Peyer's patch (tissue), 4 donors: ENCODE results near the gene ARHGAP24. TPM values are rescaled to one million over a fixed set of nuclear protein-coding genes. Genes with fewer than 3 reads are reported as not detected.

Experiments
- DNase-seq, 3 donors: peaks; one replicate each; pipeline ENCODE4 v3.0.0-alpha.2; 2017 to 2019
- H3K27ac ChIP-seq, 4 donors: fragments of 200-600 bp; sonication (generic); one replicate each; pipeline ENCODE4 v1.5.1; 2016 to 2019
- H3K27me3 ChIP-seq, 2 donors: fragments of 200-600 bp; sonication (generic); one replicate each; pipeline ENCODE4 v1.5.1; 2019
- H3K36me3 ChIP-seq, 3 donors: fragments of 200-600 bp; sonication (generic); one replicate each; pipeline ENCODE4 v1.5.1; 2016 to 2019
- H3K4me1 ChIP-seq, 4 donors: fragments of 200-600 bp; sonication (generic); one replicate each; pipeline ENCODE4 v1.5.1; 2016 to 2019
- H3K4me3 ChIP-seq, 4 donors: fragments of 200-600 bp; sonication (generic); 1 replicate in 3 of 4; 2 replicates in 1 of 4; pipeline ENCODE4 v1.5.1; 2016 to 2019; ENCODE audit warnings: mild to moderate bottlenecking in 1 of 4
- H3K9me3 ChIP-seq, 4 donors: fragments of 200-600 bp; sonication (generic); one replicate each; pipeline ENCODE4 v1.5.1; 2016 to 2019; ENCODE audit warnings: mild to moderate bottlenecking in 1 of 4
- CTCF ChIP-seq, 6 experiments: fragments of 450-650 bp in 4 of 6; fragments of 200-600 bp in 2 of 6; sonication (generic) in 1 of 6; IDR thresholded peaks; one replicate each; pipeline ENCODE4 v1.5.1; 2017 to 2019; ENCODE audit warnings: antibody characterized with exemption in 6 of 6, mild to moderate bottlenecking in 3 of 6, moderate library complexity in 1 of 6
- POLR2A ChIP-seq, 2 donors: fragments of 450-650 bp; IDR thresholded peaks; one replicate each; pipeline ENCODE4 v1.5.1; 2017; ENCODE audit warnings: antibody characterized with exemption in 2 of 2, mild to moderate bottlenecking in 2 of 2, moderate library complexity in 2 of 2
- total RNA-seq, 4 donors: library from RNA; depleted of rRNA; stranded (reverse); fragments of >200 nt; gene quantifications; one replicate each; pipeline ENCODE4 v1.1.0, GENCODE V29; 2016

ARHGAP24 gene
- total RNA-seq, 4 donors from 2014 or later: 4.7 to 330 (median 20.0) TPM

- Histone ChIP-seq H3K4me3 (no peak overlapping the region), H3K36me3 (no peaks in the 10 kb centered on the region), H3K9me3 (no peaks in the 10 kb centered on the region), H3K4me1 (peaks cover 0 to 4% (median 0%) of the 10 kb centered on the region in 4 donors), H3K27ac (no peak overlapping the region), H3K27me3 (no peaks in the 10 kb centered on the region)
- DNase-seq: no peak
- no peak for TF ChIP-seq POLR2A (IDR thresholded peaks at IDR 0.05)
- TF ChIP-seq CTCF (IDR thresholded peaks at IDR 0.05): no peak
Observed at GRCh38 chr4:85717351-85717750, 242.4 kb downstream of the ARHGAP24 start.

GRCh38 chr4:85717847-85718246, 242.9 kb downstream of the ARHGAP24 start:
- Histone ChIP-seq H3K4me3 (no peak overlapping the region), H3K27ac (no peak overlapping the region), H3K9me3 (no peaks in the 10 kb centered on the region), H3K4me1 (peaks cover 0 to 4% (median 0%) of the 10 kb centered on the region in 4 donors), H3K36me3 (no peaks in the 10 kb centered on the region), H3K27me3 (no peaks in the 10 kb centered on the region)
- no peak for DNase-seq
- no peak for TF ChIP-seq POLR2A (IDR thresholded peaks at IDR 0.05)
- no peak for TF ChIP-seq CTCF (IDR thresholded peaks at IDR 0.05)

DNA sequence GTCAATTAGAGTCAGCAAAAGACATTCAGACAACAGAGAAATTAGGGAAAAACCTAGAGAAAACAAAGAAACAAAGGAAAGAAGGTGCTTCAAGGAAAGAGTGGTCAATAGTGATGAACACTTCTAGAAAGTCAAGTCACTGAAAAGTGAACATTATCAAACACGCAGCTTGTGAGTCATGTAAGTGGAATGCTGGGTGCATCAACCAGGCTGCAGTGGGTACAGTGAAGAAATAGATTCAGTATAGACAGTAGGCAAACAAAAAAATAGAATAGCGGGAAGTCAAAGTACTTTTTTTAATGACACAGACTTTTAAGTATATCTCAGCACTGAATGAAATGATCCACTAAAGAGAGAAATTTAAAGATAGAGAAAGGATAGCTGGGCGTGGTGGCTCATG, 245.8 kb downstream of the ARHGAP24 start:
- TF ChIP-seq POLR2A (IDR thresholded peaks at IDR 0.05): no peak
- TF ChIP-seq CTCF (IDR thresholded peaks at IDR 0.05): no peak
- H3K36me3 ChIP-seq: no peaks in the 10 kb centered on the region
- no peak for DNase-seq

DNA sequence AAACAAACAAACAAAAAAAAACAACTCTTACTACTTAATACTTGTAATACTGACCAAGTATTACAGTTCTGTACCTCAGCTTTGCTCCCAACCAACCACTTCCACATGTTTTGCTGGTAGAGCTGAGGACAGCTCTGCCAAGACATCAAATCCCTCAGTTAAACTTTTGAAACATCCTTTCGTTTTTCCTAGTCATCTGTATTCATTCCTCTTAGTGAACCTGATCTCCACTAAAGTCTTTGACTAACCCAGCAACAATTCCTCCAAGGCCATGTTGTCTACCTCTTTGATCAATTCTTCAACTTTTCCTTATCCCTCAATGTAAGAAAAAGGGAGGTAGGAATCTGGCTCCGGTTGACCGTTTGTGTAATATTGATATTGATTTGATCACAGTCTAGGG, 247.5 kb downstream of the ARHGAP24 start:
- TF ChIP-seq CTCF (IDR thresholded peaks at IDR 0.05) (no peak), POLR2A (IDR thresholded peaks at IDR 0.05) (no peak)
- no peaks in the 10 kb centered on the region for H3K9me3 ChIP-seq
- DNase-seq: no peak
- no peaks in the 10 kb centered on the region for H3K36me3 ChIP-seq
- no peak overlapping the region for H3K4me3 ChIP-seq
- H3K27me3 ChIP-seq: no peaks in the 10 kb centered on the region
- H3K4me1 ChIP-seq: peaks cover 0 to 13% (median 2%) of the 10 kb centered on the region in 4 donors
- H3K27ac ChIP-seq: no peak overlapping the region

More for the DNA sequence above, 245.8 kb downstream of the ARHGAP24 start:
- Histone ChIP-seq H3K27me3 (no peaks in the 10 kb centered on the region), H3K27ac (no peak overlapping the region), H3K4me3 (no peak overlapping the region), H3K9me3 (no peaks in the 10 kb centered on the region), H3K4me1 (peaks cover 0 to 9% (median 2%) of the 10 kb centered on the region in 4 donors)

GRCh38 chr4:85722807-85723206, 247.9 kb downstream of the ARHGAP24 start:
- TF ChIP-seq POLR2A (IDR thresholded peaks at IDR 0.05) (no peak), CTCF (IDR thresholded peaks at IDR 0.05) (no peak)
- Histone ChIP-seq H3K36me3 (no peaks in the 10 kb centered on the region), H3K9me3 (no peaks in the 10 kb centered on the region), H3K27me3 (no peaks in the 10 kb centered on the region), H3K27ac (no peak overlapping the region), H3K4me3 (no peak overlapping the region), H3K4me1 (peaks cover 0 to 13% (median 2%) of the 10 kb centered on the region in 4 donors)
- DNase-seq: no peak
